HG03442 (cell line): ENCODE measurements around the gene FABP6.
"Not testable (repeated sequence)": the region's sequence is repeated elsewhere in the genome, so short reads cannot be mapped to it uniquely, and the experiment has no call there.

Experiments
- ATAC-seq: cut with Tn5 transposase; IDR thresholded peaks from one replicate; pipeline ENCODE4 v1.9.1; 2021; ENCODE audit warnings: mild to moderate bottlenecking, moderate library complexity; ENCODE audit not compliant: unreplicated experiment

FABP6 gene

GRCh38 chr5:160219356-160219755 is 9.9 kb upstream of the FABP6 start:
- ATAC-seq, result no peak

- ATAC-seq, result no peak
These were observed 8.2 kb upstream of the FABP6 start for GRCh38 chr5:160221082-160221481.

- ATAC-seq, result no peak
These were observed 2.3 kb upstream of the FABP6 start for GRCh38 chr5:160227012-160227411.

- ATAC-seq, result peak; percentile 51
These were observed 1.6 kb downstream of the FABP6 start for GRCh38 chr5:160230686-160231527.

- ATAC-seq, result peak; percentile 61
These were observed 2.6 kb downstream of the FABP6 start for GRCh38 chr5:160231783-160232342.

GRCh38 chr5:160233215-160233614 is 3.9 kb downstream of the FABP6 start:
- ATAC-seq, result peak; percentile 44

GRCh38 chr5:160235731-160236130 is 6.4 kb downstream of the FABP6 start:
- no peak for ATAC-seq

GRCh38 chr5:160237571-160238093 is 8.3 kb downstream of the FABP6 start:
- no peak for ATAC-seq

- no peak for ATAC-seq
These were observed 11.0 kb downstream of the FABP6 start for GRCh38 chr5:160240350-160240749.

- no peak for ATAC-seq
These were observed 12.8 kb downstream of the FABP6 start for GRCh38 chr5:160242145-160242544.

GRCh38 chr5:160245506-160246086 is 16.3 kb downstream of the FABP6 start:
- no peak for ATAC-seq

- ATAC-seq, result not testable (repeated sequence)
These were observed 20.3 kb downstream of the FABP6 start for GRCh38 chr5:160249570-160249969.

GRCh38 chr5:160250226-160250625 is 20.9 kb downstream of the FABP6 start:
- ATAC-seq, result no peak

- ATAC-seq, result no peak
These were observed 21.5 kb downstream of the FABP6 start for GRCh38 chr5:160250826-160251225.

- no peak for ATAC-seq
These were observed 22.3 kb downstream of the FABP6 start for GRCh38 chr5:160251406-160252155.

- ATAC-seq, result no peak
These were observed 23.6 kb downstream of the FABP6 start for GRCh38 chr5:160252916-160253315.

GRCh38 chr5:160253441-160253840 is 24.1 kb downstream of the FABP6 start:
- no peak for ATAC-seq

- no peak for ATAC-seq
These were observed 25.4 kb downstream of the FABP6 start for GRCh38 chr5:160254706-160255105.

- no peak for ATAC-seq
These were observed 30.0 kb downstream of the FABP6 start for GRCh38 chr5:160259341-160259740.

- ATAC-seq, result no peak
These were observed 30.9 kb downstream of the FABP6 start for GRCh38 chr5:160260006-160260775.
